Caco-2 (cell line): Measurements from ENCODE around the gene RBP2. TPM values are rescaled to one million over a fixed set of nuclear protein-coding genes. Genes with fewer than 3 reads are reported as not detected.

Experiments
- BruUV-seq: library from RNA; stranded (reverse); fragments of 400-500 nt; replicated peaks from 2 replicates; lab custom pipeline; 2021; lab: Mats Ljungman, UMichigan
- CTCF ChIA-PET: fragments of 300-600 bp; sonication (Branson Sonifier 250); formaldehyde crosslinking; loops from one replicate; lab custom pipeline; 2022; ENCODE audit warnings: antibody characterized with exemption; lab: Charles Lee
- POLR2A ChIA-PET: fragments of 300-600 bp; sonication (Branson Sonifier 250); formaldehyde crosslinking; loops from one replicate; lab custom pipeline; 2022; ENCODE audit warnings: antibody characterized with exemption; lab: Charles Lee
- DNase-seq, 2 experiments: peaks; one replicate each; pipeline versions ENCODE4 v3.0.0 to v3.0.0-alpha.2; 2020 to 2022
- H3K27me3 ChIP-seq: replicated peaks from 2 replicates; pipeline ENCODE4 v1.6.0; 2011; ENCODE audit warnings: low read length; ENCODE audit not compliant: control insufficient read depth, insufficient read depth
- H3K36me3 ChIP-seq: 2 replicates; pipeline ENCODE4 v1.5.1; 2011; ENCODE audit warnings: low read length; ENCODE audit not compliant: control insufficient read depth, insufficient read depth
- H3K4me1 ChIP-seq: fragments of 250-450 bp; sonication (Bioruptor Pico); 2 replicates; pipeline ENCODE4 v1.5.1; 2020; ENCODE audit warnings: mild to moderate bottlenecking
- H3K4me3 ChIP-seq: 2 replicates; pipeline ENCODE4 v1.5.1; 2011; ENCODE audit warnings: low read depth, mild to moderate bottlenecking, control low read depth, low read length
- H3K9me3 ChIP-seq: fragments of 250-450 bp; sonication (Bioruptor Pico); 2 replicates; pipeline ENCODE4 v1.5.1; 2020; ENCODE audit warnings: mild to moderate bottlenecking, moderate library complexity
- H3K27ac Mint-ChIP-seq: one replicate; pipeline ENCODE4 v1.8.0; 2022; ENCODE audit warnings: mixed read lengths; ENCODE audit not compliant: unreplicated experiment
- H3K27me3 Mint-ChIP-seq: one replicate; pipeline ENCODE4 v1.8.0; 2022; ENCODE audit warnings: mixed read lengths; ENCODE audit not compliant: insufficient read depth, unreplicated experiment
- H3K36me3 Mint-ChIP-seq: one replicate; pipeline ENCODE4 v1.8.0; 2022; ENCODE audit warnings: mild to moderate bottlenecking, mixed read lengths; ENCODE audit not compliant: insufficient read depth, unreplicated experiment
- H3K4me1 Mint-ChIP-seq: one replicate; pipeline ENCODE4 v1.8.0; 2022; ENCODE audit warnings: low read depth, mixed read lengths; ENCODE audit not compliant: unreplicated experiment
- H3K4me3 Mint-ChIP-seq: one replicate; pipeline ENCODE4 v1.8.0; 2022; ENCODE audit warnings: mild to moderate bottlenecking, moderate library complexity, mixed read lengths; ENCODE audit not compliant: unreplicated experiment
- H3K9me3 Mint-ChIP-seq: one replicate; pipeline ENCODE4 v1.8.0; 2022; ENCODE audit warnings: mixed read lengths; ENCODE audit not compliant: unreplicated experiment
- CTCF ChIP-seq, 2 experiments: fragments of 200-600 bp in 1 of 2; IDR thresholded peaks; 1 replicate in 1 of 2; 2 replicates in 1 of 2; pipeline versions ENCODE4 v1.5.1 to v1.8.0; 2011 to 2022; ENCODE audit warnings: antibody characterized with exemption in 1 of 2, control low read depth in 1 of 2, inconsistent platforms in 1 of 2, low read depth in 1 of 2, low read length in 1 of 2, mild to moderate bottlenecking in 1 of 2, moderate library complexity in 1 of 2; ENCODE audit not compliant: insufficient read depth in 1 of 2, severe bottlenecking in 1 of 2, unreplicated experiment in 1 of 2
- intact Hi-C: fragments of 100-400 bp; cut with micrococcal nuclease; formaldehyde crosslinking; loops from one replicate; pipeline ENCODE4 v1.10.0; 2022; ENCODE audit not compliant: unreplicated experiment
- total RNA-seq: library from RNA; stranded (reverse); gene quantifications from 2 replicates; pipeline ENCODE4 v1.2.3, GENCODE V29; 2022

Gene RBP2
- total RNA-seq, 1 experiment from 2014 or later, result 28.0 TPM

- DNase-seq, result no peak
- Histone ChIP-seq H3K27me3 (no peaks in the 10 kb centered on the region), H3K9me3 (no peaks in the 10 kb centered on the region), H3K4me3 (no peak overlapping the region), H3K4me1 (no peaks in the 10 kb centered on the region), H3K36me3 (no peaks in the 10 kb centered on the region)
- Mint-ChIP-seq H3K4me3 (no peak overlapping the region), H3K27me3 (no peaks in the 10 kb centered on the region), H3K4me1 (no peaks in the 10 kb centered on the region), H3K36me3 (peaks cover 6% of the 10 kb centered on the region), H3K27ac (no peak overlapping the region), H3K9me3 (no peaks in the 10 kb centered on the region)
- no TSS peak for BruUV-seq
- TF ChIP-seq CTCF (IDR thresholded peaks at IDR 0.05; ENCODE audit: insufficient read depth in 1 of 2, low read depth in 1 of 2, low read length in 1 of 2, severe bottlenecking in 1 of 2, unreplicated experiment in 1 of 2), result no peak
- intact Hi-C loops, result no loop called here
- ChIA-PET POLR2A (no interaction called here), CTCF (no interaction called here)
Measured at GRCh38 chr3:139514741-139515140, 38.4 kb upstream of the RBP2 start.

- BruUV-seq, result no TSS peak
- intact Hi-C loops, result loop anchor here (5.0 kb wide), 3 partner anchors 48 to 82 kb away; no protein-coding TSS in a partner anchor
- Histone ChIP-seq H3K27me3 (no peaks in the 10 kb centered on the region), H3K4me3 (no peak overlapping the region), H3K9me3 (no peaks in the 10 kb centered on the region), H3K4me1 (peaks cover 8% of the 10 kb centered on the region; the same call in 1 of the 2 replicates), H3K36me3 (no peaks in the 10 kb centered on the region)
- TF ChIP-seq CTCF (IDR thresholded peaks at IDR 0.05; ENCODE audit: insufficient read depth in 1 of 2, low read depth in 1 of 2, low read length in 1 of 2, severe bottlenecking in 1 of 2, unreplicated experiment in 1 of 2), result no peak
- Mint-ChIP-seq H3K27ac (no peak overlapping the region), H3K9me3 (no peaks in the 10 kb centered on the region), H3K4me1 (peaks cover 9% of the 10 kb centered on the region), H3K4me3 (no peak overlapping the region), H3K36me3 (no peaks in the 10 kb centered on the region), H3K27me3 (no peaks in the 10 kb centered on the region)
- ChIA-PET POLR2A (no interaction called here), CTCF (interaction anchor here (0.8 kb wide), 1 partner anchor 84 kb away, joined by 3 read pairs; no protein-coding TSS in a partner anchor)
- no peak for DNase-seq
Measured at GRCh38 chr3:139509631-139510030, 33.3 kb upstream of the RBP2 start.

GRCh38 chr3:139506766-139507165, 30.4 kb upstream of the RBP2 start:
- no TSS peak for BruUV-seq
- Histone ChIP-seq H3K4me1 (peaks cover 16% of the 10 kb centered on the region; the same call in 1 of the 2 replicates), H3K4me3 (no peak overlapping the region), H3K9me3 (no peaks in the 10 kb centered on the region), H3K36me3 (no peaks in the 10 kb centered on the region), H3K27me3 (no peaks in the 10 kb centered on the region)
- DNase-seq, result peak in 1 of 2 experiments; percentile 37
- H3K27me3 Mint-ChIP-seq, result no peaks in the 10 kb centered on the region
- H3K36me3 Mint-ChIP-seq, result no peaks in the 10 kb centered on the region
- H3K27ac Mint-ChIP-seq, result no peak overlapping the region
- POLR2A ChIA-PET, result no interaction called here
- no peaks in the 10 kb centered on the region for H3K9me3 Mint-ChIP-seq
- H3K4me1 Mint-ChIP-seq, result peaks cover 21% of the 10 kb centered on the region
- H3K4me3 Mint-ChIP-seq, result no peak overlapping the region
- CTCF ChIA-PET, result interaction anchor here (0.8 kb wide), 1 partner anchor 26 kb away, joined by 3 read pairs; no protein-coding TSS in a partner anchor
- intact Hi-C loops, result loop anchor here (5.0 kb wide), 3 partner anchors 49 to 79 kb away; no protein-coding TSS in a partner anchor
- peak in 1 of 2 experiments; percentile 47 for TF ChIP-seq CTCF (IDR thresholded peaks at IDR 0.05; ENCODE audit: insufficient read depth in 1 of 2, low read depth in 1 of 2, low read length in 1 of 2, severe bottlenecking in 1 of 2, unreplicated experiment in 1 of 2)
